Smooth muscle cell of the umbilical artery (primary cell): ENCODE results near the gene KMT2D. TPM values are rescaled to one million over a fixed set of nuclear protein-coding genes. Genes with fewer than 3 reads are reported as not detected.

Experiments
- total RNA-seq: library from RNA; depleted of rRNA; stranded (reverse); fragments of >200 nt; gene quantifications from 2 replicates; pipeline ENCODE4 v1.2.3, GENCODE V29; 2014

Gene KMT2D, protein sequence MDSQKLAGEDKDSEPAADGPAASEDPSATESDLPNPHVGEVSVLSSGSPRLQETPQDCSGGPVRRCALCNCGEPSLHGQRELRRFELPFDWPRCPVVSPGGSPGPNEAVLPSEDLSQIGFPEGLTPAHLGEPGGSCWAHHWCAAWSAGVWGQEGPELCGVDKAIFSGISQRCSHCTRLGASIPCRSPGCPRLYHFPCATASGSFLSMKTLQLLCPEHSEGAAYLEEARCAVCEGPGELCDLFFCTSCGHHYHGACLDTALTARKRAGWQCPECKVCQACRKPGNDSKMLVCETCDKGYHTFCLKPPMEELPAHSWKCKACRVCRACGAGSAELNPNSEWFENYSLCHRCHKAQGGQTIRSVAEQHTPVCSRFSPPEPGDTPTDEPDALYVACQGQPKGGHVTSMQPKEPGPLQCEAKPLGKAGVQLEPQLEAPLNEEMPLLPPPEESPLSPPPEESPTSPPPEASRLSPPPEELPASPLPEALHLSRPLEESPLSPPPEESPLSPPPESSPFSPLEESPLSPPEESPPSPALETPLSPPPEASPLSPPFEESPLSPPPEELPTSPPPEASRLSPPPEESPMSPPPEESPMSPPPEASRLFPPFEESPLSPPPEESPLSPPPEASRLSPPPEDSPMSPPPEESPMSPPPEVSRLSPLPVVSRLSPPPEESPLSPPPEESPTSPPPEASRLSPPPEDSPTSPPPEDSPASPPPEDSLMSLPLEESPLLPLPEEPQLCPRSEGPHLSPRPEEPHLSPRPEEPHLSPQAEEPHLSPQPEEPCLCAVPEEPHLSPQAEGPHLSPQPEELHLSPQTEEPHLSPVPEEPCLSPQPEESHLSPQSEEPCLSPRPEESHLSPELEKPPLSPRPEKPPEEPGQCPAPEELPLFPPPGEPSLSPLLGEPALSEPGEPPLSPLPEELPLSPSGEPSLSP (N-terminal part only)
- total RNA-seq: 38.0 and 105 TPM in 2 replicates

DNA sequence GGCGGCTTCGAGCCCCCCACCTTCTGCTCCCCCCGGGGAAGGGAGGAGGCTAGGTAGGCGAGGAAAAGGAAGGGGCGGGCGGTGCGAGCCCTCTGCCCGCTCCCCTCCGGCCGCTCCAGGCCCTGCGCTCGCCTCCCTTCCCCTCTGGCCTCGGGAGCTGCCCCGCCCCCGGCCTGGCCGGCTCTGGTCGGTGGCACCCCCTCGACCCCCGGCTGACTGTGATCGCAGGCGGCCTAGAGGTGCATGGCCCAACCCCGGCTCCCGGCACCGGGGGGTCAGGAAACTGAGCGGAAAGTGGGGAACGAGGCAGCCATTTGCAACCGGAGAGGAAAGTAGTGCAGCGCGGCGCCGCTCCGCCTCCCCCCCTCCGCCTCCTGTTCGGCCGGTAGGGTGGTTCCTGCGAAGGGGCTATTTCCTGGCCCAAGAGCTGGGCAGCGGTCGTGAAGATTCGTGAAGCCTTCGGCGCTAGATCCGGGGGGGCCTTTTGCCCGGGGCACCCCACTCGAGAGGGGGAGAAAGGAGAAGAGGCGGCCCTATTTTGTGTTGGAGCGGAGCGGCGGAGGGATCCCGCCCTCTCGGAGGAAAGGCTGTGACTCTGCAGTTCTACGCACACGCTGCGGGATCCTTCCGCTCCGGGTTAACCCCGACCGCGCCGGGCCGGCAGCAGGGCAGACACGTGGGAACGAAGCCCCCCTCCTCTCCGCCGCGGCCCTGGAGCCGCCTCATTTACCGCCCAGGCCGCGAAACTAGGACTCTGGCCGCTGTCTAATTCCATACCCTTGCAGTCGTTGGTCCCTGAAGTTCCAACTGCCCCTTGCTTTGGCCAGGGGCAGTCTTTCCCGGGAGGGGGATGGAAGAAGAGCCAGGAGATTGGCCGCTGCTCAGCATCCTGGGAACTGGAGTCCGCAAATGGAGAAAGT is at the start of gene KMT2D:
Gene KMT2D (minus strand): TSS at position 558 of the 920 bp plus-strand sequence. CDS start 5,470 bp downstream, outside the sequence.

DNA sequence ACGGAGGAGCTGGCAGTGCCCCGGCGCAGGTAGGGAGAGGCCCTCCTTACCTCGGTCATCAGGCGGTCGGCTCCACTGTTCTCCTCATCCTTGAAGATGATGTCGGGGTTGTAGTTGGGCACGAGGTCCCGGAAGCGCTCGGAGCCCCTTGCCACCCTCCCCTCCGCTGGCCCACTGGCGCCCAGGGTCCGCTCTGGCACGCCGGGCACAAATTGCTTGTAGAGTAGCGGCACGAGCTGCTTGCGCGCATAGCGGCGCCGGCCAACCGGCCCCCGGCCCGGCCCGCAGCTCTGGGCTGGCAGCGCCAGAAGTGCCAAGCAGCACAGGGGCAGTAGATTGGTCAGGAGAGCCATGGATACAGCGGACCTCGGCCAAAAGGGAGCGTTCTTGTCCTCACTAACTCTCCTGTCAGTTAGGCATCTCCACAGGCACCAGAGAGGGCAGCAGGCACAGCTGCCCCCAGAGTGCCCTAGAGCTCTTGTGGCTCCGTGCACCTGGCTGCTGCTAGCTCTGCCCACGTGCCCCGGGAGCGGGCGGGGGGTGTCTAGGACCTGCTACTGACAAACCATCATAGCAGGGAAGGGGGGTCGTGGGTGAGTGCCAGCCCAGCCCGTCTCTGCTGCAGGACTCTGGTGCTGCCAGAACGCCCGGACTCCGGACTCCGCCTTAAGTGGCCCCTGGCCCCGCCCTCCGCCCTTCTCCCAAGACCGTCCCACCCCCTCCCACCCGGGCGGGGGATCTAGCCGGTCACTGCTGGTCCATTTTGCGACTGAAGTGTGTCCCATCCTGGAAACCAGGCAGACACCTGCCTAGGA is 33.8 kb upstream of the KMT2D start, which contains the start of gene DHH:
Gene DHH (minus strand): TSS at position 642 of the 815 bp plus-strand sequence. CDS start 289 bp downstream, at position 353.

DNA sequence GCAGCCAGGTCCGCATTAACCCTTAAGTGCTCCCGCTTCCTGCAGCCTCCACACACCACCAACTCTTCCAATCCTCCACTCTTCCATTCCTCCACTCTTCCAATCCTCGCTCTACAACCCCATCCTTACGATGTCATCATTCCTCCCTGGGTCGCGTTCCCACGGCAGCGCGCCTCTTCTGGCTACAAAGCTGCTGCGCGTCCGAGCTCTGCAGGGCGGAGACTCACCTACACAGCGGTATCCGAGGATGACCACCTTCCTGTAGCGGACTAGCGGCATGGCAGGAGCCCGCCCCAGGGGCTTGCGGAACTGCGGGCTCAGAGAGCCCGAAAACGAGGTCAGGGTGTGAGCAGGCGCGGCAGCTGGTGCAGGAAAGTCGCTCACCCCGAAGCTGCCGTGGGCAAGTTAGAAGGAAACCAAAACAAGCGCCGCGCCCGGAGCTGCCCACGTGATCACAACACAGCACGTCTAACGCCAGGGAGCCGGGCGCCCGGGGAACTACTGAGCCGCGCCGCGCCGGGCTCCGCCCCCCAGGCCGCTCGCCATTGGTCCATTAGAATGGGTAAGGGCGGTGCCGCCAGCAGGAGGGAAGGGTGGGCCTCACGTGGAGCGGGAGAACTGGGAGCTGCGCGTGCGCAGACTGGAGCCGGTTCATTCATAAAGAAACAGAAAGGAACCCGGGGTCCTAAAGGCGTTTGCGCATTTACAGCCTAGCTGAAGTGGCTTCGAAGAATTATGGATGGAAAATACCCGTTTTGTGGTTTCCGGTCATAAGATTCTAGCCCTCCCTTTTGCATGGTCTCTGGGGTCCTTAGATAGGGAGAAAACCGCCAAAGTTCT is 9.1 kb upstream of the KMT2D start, which contains the start of gene RHEBL1:
Gene RHEBL1 (minus strand): TSS at position 473 of the 840 bp plus-strand sequence. CDS start 194 bp downstream, at position 279.

DNA sequence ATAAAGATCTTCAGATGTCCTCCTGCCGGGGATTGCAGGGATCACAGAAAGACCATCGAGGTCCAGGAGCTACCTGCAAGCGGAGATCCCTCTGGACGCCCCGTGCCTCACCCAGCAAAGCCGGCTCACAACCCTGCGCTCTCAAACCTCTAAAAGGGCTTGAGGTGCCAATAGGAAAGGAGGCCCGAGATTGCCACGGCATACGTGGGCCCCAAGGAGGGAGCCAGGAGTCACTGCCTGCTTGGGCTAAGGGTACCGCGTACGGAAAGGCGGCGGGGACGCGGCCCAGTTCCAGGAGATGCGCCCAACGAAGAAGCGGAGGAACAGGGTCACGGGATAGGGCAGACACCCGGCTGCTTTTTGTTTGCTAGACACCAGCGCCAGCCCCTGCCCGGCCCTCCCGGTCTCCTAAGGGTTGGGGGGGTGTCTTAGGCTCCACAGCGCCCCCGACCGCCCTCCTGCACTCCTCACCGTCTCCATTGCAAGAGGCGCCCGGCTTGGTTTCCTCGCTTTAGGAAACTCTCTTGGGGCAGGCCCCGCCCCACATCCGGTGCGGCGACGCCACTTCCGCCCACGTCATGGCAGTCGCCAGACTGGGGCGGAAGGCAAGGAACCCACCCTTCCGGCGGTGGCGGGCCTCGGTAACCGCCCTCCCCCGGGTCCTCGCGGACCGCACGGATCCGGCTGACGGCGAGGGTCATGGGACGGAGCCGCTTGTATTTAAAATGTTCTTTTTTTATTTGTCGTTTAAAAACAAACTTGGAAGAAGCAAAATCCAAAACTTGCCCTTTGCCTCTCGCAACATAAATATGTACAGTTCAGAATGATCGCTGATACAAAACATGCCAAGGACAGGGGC is 42.1 kb downstream of the KMT2D start, which contains the start of gene PRKAG1:
Gene PRKAG1 (minus strand): TSS at position 516 of the 859 bp plus-strand sequence. CDS start 36 bp downstream, at position 480.

Other genes with a start within 250 kb of the KMT2D start
- 9.2 and 22.7 TPM in 2 replicates for gene CACNB3, start 242.3 kb downstream of the KMT2D start, total RNA-seq
- gene DDX23, start 208.6 kb downstream of the KMT2D start, total RNA-seq: 75.4 and 101 TPM in 2 replicates
- gene RND1, start 194.9 kb downstream of the KMT2D start, total RNA-seq: 0.09 and 0.59 TPM in 2 replicates
- gene FKBP11, start 135.3 kb downstream of the KMT2D start, total RNA-seq: 32.1 and 40.5 TPM in 2 replicates
- 31.2 and 52.1 TPM in 2 replicates for gene ARF3, start 103.3 kb downstream of the KMT2D start, total RNA-seq
- gene WNT10B, start 89.1 kb downstream of the KMT2D start, total RNA-seq: 0.28 TPM in 1 of 2 replicates, not detected in the other
- gene WNT1, start 82.5 kb downstream of the KMT2D start, total RNA-seq: not detected in 2 replicates
- gene DDN, start 61.4 kb downstream of the KMT2D start, total RNA-seq: under 0.01 and 0.18 TPM in 2 replicates
- gene PRKAG1, start 42.0 kb downstream of the KMT2D start, total RNA-seq: 59.7 and 62.7 TPM in 2 replicates
- gene RHEBL1, start 9.2 kb upstream of the KMT2D start, total RNA-seq: 0.30 and 0.55 TPM in 2 replicates
- 0.05 TPM in 1 of 2 replicates, not detected in the other for gene DHH, start 34.0 kb upstream of the KMT2D start, total RNA-seq
- gene LMBR1L, start 50.1 kb upstream of the KMT2D start, total RNA-seq: 37.6 and 56.4 TPM in 2 replicates
- gene TUBA1B, start 70.6 kb upstream of the KMT2D start, total RNA-seq: 515 and 1,601 TPM in 2 replicates
- gene TUBA1A, start 128.3 kb upstream of the KMT2D start, total RNA-seq: 341 and 811 TPM in 2 replicates
- 159 and 508 TPM in 2 replicates for gene TUBA1C, start 204.3 kb upstream of the KMT2D start, total RNA-seq
- gene PRPH, start 234.4 kb upstream of the KMT2D start, total RNA-seq: not detected in 2 replicates